Measurements from ENCODE around the gene MOK. TPM values are rescaled to one million over a fixed set of nuclear protein-coding genes. Genes with fewer than 3 reads are reported as not detected.

MOK gene
- total RNA-seq, 1 experiment from 2014 or later: 38.4 TPM

DNA sequence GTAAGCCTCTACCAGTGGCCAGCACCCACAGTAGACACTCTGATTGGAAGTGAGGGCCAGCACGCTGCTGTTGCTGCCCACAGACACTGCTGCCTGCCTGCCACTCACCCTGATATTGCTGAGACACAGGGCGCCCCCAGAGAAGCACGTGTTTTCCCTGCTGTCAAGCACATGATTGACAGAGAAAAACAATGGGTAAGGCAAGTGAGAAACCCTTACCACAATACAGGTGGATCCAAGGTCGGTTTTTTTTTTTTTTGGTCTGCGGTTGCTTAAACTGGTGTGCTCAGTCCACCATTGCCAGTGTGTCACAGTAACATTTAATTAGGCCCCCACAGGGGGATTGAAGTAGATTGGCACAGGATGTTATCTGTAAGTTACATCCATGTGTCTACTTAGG, 99.4 kb downstream of the MOK start:
- DNase-seq (ENCODE audit: low read depth): no peak

DNA sequence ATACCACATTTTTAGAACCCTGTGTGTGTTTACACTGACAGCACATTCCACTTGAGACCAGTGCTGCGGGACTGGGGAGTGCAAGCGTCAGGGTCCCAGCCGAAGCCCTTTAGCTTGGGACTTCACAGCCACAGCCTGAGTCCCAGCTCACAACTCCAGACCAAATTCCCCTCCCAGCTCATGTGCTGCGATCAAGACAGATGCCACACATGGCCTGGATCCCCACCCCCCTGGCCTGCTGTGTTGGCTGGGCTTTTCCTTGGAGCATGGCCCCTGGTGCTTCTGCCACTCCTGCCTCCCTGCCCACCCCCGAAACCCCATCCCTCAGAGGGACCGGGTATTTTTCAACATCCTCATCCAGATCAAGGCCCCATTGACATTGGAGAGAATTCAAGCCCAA, 101.6 kb downstream of the MOK start:
- DNase-seq (ENCODE audit: low read depth): no peak

DNA sequence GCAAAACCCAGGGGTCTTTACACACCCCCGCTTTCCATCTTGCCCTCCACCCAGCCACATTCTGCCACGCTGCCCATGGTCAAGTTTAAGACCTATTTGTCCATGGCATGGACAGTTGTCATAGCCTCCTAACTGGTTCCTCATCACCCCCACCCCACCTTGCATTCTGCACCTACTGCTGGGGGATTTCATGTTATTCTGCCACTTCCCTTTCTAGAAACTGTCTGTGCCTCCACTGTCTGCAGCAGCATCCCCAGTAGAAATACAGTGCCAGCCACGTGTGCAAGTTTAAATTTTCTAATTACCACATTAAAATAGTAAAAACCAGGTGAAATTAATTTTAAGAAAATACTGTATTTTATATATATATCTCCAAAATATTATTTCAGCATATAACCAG, 102.0 kb downstream of the MOK start:
- no peak for DNase-seq (ENCODE audit: low read depth)

DNA sequence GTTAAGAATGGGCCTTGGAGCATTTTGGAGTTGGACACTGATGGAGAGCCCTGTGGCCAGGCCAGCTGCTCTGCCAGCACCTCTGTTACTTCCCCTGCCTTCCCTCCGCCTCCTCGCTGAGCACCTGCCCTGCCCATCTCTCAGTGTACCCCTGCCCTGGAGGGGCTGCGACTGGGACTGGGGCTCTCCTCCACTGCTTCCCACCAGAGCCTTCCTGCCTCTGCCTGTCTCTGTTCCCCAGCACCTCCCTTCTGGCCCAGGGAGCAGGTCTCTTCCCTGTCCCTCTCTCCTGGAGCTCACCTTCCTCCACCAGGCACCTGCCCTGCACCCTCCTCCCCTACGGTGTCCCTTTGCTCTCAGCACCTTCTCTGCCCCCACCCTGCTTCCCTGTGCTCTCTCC, 103.2 kb downstream of the MOK start:
- no peak for DNase-seq (ENCODE audit: low read depth)

GRCh38 chr14:102201353-102201738, 103.6 kb downstream of the MOK start:
- DNase-seq (ENCODE audit: low read depth): no peak

DNA sequence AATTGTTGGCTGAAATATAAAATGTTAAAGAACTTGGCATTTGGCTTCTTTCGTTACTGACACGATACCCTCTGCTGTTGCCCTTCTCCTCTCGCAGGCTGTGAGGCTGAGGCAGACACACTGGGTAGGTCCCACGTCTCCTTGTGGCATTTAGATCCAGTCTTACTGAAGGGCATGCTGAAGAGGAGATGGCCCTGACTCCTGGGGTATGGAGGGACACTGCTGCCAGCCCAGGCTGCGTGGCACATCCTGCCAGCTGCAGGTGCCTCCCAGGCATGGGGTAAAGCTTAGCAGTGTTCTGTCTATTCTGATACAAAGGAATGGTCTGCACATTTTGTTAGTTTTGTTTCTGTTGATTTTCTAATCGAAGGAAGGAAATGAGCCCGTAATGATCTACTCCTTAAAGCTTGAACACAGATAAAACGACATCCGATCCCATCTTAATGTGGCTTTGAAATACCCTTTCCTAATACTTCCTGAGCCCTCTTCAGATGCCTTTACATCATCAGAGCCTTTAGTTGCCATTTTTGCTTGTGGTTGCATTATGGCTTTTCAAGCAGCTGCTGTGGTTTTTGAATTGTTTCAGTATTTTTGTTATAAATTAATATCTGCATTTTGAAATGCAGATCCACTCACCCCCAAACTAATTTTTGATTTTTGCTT, 104.1 kb downstream of the MOK start:
- DNase-seq (ENCODE audit: low read depth): no peak

DNA sequence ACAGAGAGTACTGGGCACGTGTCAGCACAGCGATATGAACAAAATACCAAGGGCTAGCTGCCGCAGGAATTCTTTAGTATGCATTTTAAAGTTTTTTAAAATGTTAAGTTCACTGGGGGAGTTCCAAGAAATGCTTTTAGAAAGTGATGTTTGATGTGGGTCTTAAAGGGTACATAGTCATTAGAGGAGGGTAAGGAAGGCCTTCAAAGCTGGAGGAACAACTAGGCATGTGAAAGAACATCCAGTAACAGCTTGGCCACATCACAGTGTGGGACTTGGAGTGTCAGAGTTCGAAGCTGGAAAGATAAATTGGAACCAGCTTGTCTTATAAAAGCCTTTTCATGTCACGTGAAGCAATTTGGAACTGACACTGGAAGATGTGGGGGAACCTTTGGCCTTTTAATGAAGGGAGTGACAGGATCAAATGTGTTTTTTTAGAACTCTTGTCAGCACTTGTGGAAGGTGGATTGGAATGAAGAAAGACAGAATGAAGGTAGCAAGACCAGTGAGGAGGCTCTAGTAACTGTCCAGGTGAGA, 107.6 kb downstream of the MOK start:
- DNase-seq (ENCODE audit: low read depth): no peak

GRCh38 chr14:102196902-102197230, 108.1 kb downstream of the MOK start:
- no peak for DNase-seq (ENCODE audit: low read depth)

DNA sequence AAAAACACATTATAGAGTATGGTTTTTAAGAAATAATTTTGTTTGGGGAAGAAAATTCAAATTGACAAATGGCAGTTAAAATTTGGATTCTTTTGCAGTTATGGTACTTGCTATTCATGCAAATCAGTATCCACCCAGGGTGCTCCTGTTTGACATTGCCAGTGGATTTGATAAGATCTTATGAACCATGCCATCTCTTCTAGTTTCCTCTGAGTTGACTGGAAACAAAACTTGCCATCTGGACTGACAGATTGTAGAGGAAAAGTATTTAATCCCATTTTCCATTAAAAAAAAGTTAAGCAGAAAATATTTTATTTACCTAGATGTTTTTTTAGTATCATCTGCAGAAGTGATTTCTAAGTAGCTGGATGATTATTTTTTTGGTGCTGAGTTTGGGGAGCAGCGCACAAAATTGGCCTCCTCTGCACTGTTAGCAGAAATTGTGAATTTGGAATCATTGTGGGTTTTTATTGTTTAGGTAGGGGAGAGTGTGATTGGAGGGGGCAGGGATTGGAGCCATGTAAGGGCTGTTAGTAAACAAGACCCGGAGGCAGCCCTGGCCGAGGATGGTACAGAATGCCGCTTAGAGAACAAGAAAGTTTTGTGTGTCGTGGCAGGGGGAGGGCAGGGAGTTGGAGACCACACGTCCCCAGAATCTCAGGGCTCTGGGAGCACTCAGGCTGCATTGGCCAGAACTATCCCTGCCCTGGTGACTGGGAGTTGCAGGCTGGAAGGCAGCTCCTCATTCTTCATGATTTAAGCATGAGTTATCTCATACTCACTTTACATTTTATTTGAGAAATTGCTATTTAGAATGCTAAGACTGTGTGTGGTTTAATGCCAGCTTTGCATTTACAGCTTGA, 108.7 kb downstream of the MOK start:
- no peak for DNase-seq (ENCODE audit: low read depth)

DNA sequence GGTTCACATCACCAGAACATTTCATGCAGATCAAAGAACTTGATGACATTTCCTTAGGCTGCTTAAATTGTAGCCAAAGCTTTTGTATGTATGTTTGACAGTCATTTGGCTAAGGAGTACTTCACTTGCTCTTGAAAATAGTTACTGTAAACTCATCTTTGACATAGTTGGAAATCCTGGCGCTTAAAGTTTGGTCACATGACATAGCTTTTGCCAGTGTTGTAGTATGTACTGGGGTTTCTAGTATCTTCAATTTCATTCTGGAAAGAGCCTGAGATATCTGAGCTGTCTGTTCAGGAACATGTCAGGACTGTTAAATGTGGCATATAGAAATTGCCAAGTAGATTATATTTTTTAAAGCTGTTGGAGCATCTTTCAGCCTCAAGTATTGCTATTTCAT, 109.5 kb downstream of the MOK start:
- no peak for DNase-seq (ENCODE audit: low read depth)

- DNase-seq (ENCODE audit: low read depth): no peak
These were observed 110.1 kb downstream of the MOK start for GRCh38 chr14:102194856-102195255.

DNA sequence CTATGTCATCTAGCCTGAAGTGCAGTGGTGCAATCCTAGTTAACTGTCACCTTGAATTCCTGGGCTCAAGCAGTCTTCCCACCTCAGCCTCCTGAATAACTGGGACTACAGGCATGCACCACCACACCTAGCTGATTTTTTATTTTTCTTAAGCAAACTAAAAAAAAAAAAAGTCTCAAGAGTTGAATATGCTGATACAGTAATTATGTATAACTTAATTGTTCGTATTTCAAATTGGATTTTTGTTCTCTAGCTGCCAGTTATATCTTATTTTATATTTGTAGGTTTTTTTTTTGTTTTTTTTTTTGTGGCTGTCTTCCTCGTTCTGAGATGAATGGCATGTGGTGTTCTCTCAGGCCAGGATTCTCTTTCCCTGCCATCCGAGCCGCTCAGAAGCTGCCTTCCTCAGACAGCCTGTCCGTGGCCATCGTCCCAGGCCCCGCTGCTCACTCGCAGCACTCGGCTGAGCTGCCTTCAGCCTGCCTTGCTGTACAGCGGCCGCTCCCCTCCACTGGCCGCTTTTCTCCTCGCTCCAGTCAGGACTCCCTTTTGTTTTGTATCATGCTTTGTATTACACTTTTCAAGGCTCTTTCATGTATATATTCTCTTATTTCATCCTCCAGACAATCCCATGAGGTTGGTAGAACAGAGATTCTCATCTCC, 112.0 kb downstream of the MOK start:
- no peak for DNase-seq (ENCODE audit: low read depth)

DNA sequence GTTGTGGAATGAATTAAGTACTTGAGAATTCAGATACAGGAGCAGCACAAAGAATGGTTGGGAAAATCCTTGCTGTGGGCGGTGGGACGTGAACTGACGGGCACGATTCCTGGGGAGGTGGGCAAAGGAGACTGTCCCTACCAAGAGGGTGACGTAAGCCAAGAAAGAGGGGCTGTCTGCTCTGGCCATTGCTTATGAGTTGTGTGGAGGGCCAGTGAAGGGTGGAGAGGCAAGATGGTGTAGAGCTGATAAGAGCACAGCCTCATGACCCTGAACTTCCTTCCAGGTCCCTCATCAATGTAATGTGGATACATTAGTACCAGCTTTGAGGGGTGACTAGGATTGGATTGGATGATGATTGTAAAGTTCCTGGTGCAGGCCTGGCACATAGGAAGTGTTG, 115.1 kb downstream of the MOK start:
- DNase-seq (ENCODE audit: low read depth): no peak

DNA sequence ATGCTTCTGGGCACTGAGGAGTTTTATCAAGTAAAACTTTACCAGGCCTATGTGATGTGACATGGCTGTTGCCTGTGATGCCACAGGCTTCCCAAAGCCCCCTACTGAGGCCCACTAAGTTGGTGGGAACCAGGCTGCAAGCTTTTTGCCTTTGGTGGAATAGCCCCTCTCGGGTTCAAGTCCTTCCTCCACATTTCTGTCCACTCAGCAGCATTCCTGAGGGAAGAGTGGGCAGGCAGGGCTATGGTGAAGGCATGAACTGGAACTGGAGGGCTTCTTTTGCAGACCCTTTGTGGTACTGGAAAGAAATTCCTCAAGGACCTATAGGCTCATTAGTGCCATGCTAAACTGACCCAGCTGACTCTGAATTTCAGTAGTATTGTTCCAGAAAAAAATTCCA, 116.8 kb downstream of the MOK start:
- DNase-seq (ENCODE audit: low read depth): no peak

DNA sequence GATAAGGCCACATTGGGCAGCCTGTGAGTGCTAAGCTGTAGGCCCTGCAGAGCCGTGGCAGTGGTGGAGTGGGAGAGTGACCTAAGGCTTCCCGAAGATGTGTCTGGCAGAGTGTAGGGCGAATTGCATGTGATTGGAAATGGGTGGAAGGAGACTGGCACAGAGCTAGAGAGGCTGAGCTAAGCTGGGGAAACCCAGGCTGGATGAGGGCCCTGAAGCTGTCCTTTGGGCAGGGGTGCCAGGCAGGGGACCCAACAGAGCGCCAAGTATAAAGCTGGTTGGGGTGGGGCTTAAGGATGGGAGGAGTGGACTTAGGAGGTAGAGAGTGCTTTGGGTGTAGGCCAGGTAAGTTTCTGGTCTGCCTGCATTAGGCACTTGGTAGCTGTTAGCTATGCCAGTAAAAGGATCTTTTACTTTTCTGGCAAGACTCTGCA, 117.4 kb downstream of the MOK start:
- DNase-seq (ENCODE audit: low read depth): peak; percentile 10

GRCh38 chr14:102187044-102187443, 117.9 kb downstream of the MOK start:
- peak; percentile 83 for DNase-seq (ENCODE audit: low read depth)

DNA sequence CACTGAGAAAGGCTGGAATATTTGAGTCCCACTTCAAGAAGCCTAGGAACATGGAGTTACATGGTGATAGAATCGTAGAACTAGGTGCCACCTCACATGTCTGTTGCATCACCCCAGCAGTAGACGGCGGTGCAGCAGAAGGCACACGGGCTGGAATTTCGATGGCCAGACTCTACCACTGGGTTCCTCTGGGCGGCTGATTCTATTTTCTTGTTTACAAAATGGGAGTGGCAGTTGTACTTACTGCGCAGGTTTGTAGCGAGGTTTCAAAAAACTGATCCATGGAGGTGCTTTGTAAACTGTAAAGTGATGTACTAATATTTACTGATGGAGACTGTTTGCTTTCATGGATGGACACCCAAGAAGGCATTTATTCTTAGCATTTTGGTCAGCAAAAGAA, 119.6 kb downstream of the MOK start:
- DNase-seq (ENCODE audit: low read depth): no peak

DNA sequence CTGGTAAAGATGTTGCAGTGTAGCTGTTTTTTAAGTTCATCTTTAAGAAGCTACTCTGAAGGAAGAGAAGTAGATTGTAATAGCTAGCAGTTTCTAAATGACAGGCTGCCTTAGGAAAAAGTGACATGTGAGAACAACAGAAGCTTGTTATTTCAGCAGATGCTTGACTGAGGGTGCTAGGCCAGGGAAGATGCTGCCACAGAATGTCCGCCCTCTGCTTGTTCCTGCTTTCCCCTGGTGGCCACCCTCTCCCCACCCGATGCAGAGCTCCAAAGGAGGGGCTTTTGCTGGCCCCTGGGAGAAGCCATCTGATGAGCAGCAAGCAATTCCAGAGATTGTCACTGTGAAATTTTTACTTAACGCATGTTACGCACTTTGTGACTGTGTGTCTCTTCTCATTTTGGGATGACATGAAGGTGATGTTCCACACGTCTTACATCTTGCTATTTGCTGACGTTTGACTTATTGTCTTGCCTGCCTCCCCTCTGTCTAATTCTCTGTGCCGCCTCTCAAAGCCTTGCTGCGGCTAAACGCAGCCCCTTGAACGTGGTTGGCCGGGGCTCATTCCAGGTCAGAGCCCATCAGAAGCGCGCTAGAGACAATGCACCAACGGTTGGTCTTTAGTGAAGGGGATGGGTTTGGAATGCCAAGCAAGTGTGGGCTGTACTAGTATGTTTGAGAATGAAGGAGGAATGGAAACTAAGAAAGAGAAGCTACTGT, 120.5 kb downstream of the MOK start:
- no peak for DNase-seq (ENCODE audit: low read depth)

- DNase-seq (ENCODE audit: low read depth): no peak
These were observed 121.1 kb downstream of the MOK start for GRCh38 chr14:102183886-102184285.

DNA sequence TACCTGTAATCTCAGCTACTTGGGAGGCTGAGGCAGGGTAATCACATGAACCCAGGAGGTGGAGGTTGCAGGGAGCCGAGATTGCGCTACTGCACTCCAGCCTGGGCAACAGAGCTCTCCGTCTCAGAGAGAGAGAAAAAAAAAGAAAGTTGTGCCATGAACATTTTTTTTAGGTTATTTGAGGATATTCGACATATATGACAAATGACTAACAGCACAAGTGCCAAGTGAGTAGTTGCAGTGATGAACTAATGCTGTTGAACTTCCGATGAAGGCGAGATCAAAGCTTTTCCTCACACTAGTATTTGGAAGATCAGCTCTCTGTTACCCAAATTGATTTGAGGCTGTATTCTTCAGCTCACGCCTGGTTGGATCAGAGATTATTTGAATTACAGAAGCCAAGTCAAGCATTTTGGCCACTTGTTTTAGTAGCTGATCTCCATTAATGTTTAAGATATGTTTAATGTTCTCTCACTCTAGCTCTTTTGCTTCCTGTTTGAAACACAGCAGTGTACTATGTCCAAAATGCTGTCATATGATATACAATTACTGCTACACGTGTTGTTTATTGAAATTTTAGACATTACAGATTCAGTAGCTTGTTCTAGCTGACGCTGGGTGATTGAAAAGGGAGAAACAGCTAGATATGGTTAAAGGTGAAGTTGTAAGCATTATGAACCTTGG, 121.9 kb downstream of the MOK start:
- DNase-seq (ENCODE audit: low read depth): no peak

DNA sequence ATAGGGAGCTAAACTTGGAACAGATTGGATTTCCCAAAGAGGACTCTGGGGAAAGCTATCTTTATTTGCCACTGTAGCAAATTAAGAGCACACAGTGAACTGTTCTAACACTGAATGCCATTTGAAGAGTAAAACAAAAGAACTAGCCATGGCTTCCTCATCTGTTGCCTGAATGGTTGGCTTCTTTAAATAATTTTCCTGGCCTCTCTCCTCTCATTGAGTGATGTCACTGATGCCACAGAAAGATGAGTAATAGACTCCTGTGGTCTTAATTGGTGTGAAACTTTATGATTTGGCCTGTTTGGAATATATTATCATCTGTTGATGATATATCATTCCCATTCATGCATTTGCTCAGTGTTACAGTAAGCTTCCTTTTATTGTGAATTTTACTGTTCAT, 122.8 kb downstream of the MOK start:
- DNase-seq (ENCODE audit: low read depth): peak; percentile 69

DNA sequence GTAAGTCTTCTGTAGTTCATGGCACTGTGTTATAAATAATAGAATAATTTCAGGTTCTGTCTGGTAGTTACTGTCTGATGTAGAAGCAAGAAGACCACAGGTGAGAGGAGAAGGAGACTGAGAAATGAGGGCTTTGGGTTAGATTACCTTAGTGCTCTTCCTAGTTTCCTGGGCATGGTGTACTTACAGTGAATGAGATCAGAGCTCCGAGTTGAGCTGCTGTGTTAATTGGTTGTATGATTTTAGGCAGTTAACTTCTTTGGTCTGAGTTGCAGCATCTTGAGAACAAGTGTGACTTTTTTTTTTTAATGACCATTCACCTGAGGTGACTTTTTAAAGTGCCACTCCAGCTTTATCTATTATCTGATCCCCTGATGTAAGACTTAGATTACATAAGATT, 123.8 kb downstream of the MOK start:
- no peak for DNase-seq (ENCODE audit: low read depth)
